K562 (cell line): ENCODE results near the gene KRT6C. TPM values are rescaled to one million over a fixed set of nuclear protein-coding genes. Genes with fewer than 3 reads are reported as not detected.

Source experiments
- ATAC-seq: fragments of 200-7000 bp; cut with Tn5 transposase; 3 replicates; pipeline ENCODE4 v1.9.1; 2020; ENCODE audit warnings: moderate library complexity
- BruUV-seq: library from RNA; stranded (reverse); fragments of 400-500 nt; replicated peaks from 2 replicates; lab custom pipeline; 2021; lab: Mats Ljungman, UMichigan
- CTCF ChIA-PET: fragments of 300-600 bp; formaldehyde crosslinking; extraction: SDS; loops from one replicate; lab custom pipeline; 2021; ENCODE audit warnings: low intra/inter-chr PET ratio; lab: Yijun Ruan, JAX
- POLR2A ChIA-PET: fragments of 300-600, 350-650 bp; sonication (Branson Sonifier 250); formaldehyde crosslinking; extraction: SDS; loops from one replicate; lab custom pipeline; 2021; ENCODE audit warnings: antibody characterized with exemption, inconsistent platforms; lab: Yijun Ruan, JAX
- DNase-seq, 4 experiments: peaks; one replicate each; pipeline versions ENCODE4 v3.0.0 to v3.0.0-alpha.2; 2011 to 2018; ENCODE audit warnings: low spot score in 3 of 4, mixed read lengths in 3 of 4; ENCODE audit errors: extremely low read depth in 1 of 4
- FAIRE-seq: peaks from 2 replicates; lab custom pipeline; 2011; peaks lifted over from hg19 to GRCh38; lab: Jason Lieb, UNC
- H2AFZ ChIP-seq: 2 replicates; pipeline ENCODE4 v1.6.0; 2011; ENCODE audit warnings: low read depth, low read length, control low read depth, inconsistent platforms
- H3K27ac ChIP-seq: fragments of 200-600 bp; 3 replicates; pipeline ENCODE4 v1.8.0; 2011; ENCODE audit warnings: low read depth, mild to moderate bottlenecking, control low read depth, inconsistent platforms, low read length, moderate library complexity, mixed read lengths; ENCODE audit errors: extremely low read depth
- H3K27me3 ChIP-seq, 2 experiments: fragments of 300-600 bp in 1 of 2; 2 replicates in 1 of 2; 3 replicates in 1 of 2; pipeline versions ENCODE4 v1.6.0 to v1.8.0; 2011; ENCODE audit warnings: inconsistent platforms in 2 of 2, low read length in 2 of 2, mild to moderate bottlenecking in 1 of 2, mixed read lengths in 1 of 2, moderate library complexity in 1 of 2; ENCODE audit not compliant: control insufficient read depth in 2 of 2, insufficient read depth in 2 of 2
- H3K36me3 ChIP-seq: fragments of 300-600 bp; 3 replicates; pipeline ENCODE4 v1.8.0; 2011; ENCODE audit warnings: mild to moderate bottlenecking, low read length, inconsistent platforms; ENCODE audit not compliant: control insufficient read depth, insufficient read depth
- H3K4me1 ChIP-seq, 2 experiments: fragments of 200-600 bp in 1 of 2; replicated peaks in 1 of 2; 2 replicates in 1 of 2; 3 replicates in 1 of 2; pipeline versions ENCODE4 v1.5.1 to v1.8.0; 2011; ENCODE audit warnings: inconsistent platforms in 2 of 2, low read length in 2 of 2, mild to moderate bottlenecking in 1 of 2, mixed read lengths in 1 of 2, moderate library complexity in 1 of 2; ENCODE audit not compliant: control insufficient read depth in 2 of 2, insufficient read depth in 2 of 2
- H3K4me2 ChIP-seq: 2 replicates; pipeline ENCODE4 v1.6.1; 2011; ENCODE audit warnings: low read length, control low read depth, inconsistent platforms, mixed read lengths; ENCODE audit not compliant: insufficient read depth
- H3K4me3 ChIP-seq: fragments of 200-600 bp; sonication (generic), shearing (Covaris generic); 2 replicates; pipeline ENCODE4 v1.5.1; 2016; ENCODE audit warnings: control low read depth, inconsistent platforms
- H3K79me2 ChIP-seq: fragments of 200-600 bp; 3 replicates; pipeline ENCODE4 v1.8.0; 2011; ENCODE audit warnings: low read length, inconsistent platforms; ENCODE audit not compliant: control insufficient read depth, insufficient read depth
- H3K9ac ChIP-seq, 2 experiments: 2 replicates each; pipeline versions ENCODE4 v1.6.0 to v1.6.1; 2011; ENCODE audit warnings: low read depth in 2 of 2, low read length in 2 of 2, control low read depth in 1 of 2, inconsistent platforms in 1 of 2, mild to moderate bottlenecking in 1 of 2, mixed read lengths in 1 of 2; ENCODE audit not compliant: insufficient read depth in 1 of 2
- H3K9me1 ChIP-seq: one replicate; pipeline ENCODE4 v1.6.0; 2011; ENCODE audit warnings: inconsistent platforms, mild to moderate bottlenecking, low read length, moderate library complexity; ENCODE audit not compliant: control insufficient read depth, insufficient read depth
- H3K9me3 ChIP-seq: replicated peaks from 2 replicates; pipeline ENCODE4 v1.5.1; 2011; ENCODE audit warnings: low read depth, low read length, inconsistent platforms; ENCODE audit not compliant: control insufficient read depth, insufficient read depth
- H4K20me1 ChIP-seq: replicated peaks from 2 replicates; pipeline ENCODE4 v1.6.1; 2011; ENCODE audit warnings: low read length, inconsistent platforms, mixed read lengths; ENCODE audit not compliant: control insufficient read depth, insufficient read depth
- ADNP ChIP-seq: fragments of 200-800 bp; sonication (Bioruptor generic); IDR thresholded peaks from 2 replicates; pipeline ENCODE4 v1.6.1; 2016; ENCODE audit warnings: missing genetic modification characterization, missing compliant biosample characterization
- CAMTA2 ChIP-seq: fragments of 250-450 bp; sonication (Bioruptor Pico); conservative IDR thresholded peaks from 2 replicates; pipeline ENCODE4 v1.5.1; 2022
- DACH1 ChIP-seq: fragments of 450-650 bp; IDR thresholded peaks from 2 replicates; pipeline ENCODE4 v1.6.1; 2018; ENCODE audit not compliant: partially characterized antibody
- ELF1 ChIP-seq: fragments of 200-800 bp; sonication (Bioruptor generic); IDR thresholded peaks from 2 replicates; pipeline ENCODE4 v1.6.1; 2016; ENCODE audit warnings: missing genetic modification characterization, missing compliant biosample characterization
- HMGXB4 ChIP-seq: sonication (generic); formaldehyde crosslinking; IDR thresholded peaks from 2 replicates; pipeline ENCODE4 v1.8.1; 2023; ENCODE audit warnings: mild to moderate bottlenecking, missing genetic modification reagents
- MAFK ChIP-seq: IDR thresholded peaks from 2 replicates; pipeline ENCODE4 v1.6.1; 2011; ENCODE audit warnings: low read length, improper control_type of control experiment
- NR0B1 ChIP-seq: fragments of 450-650 bp; IDR thresholded peaks from one replicate; pipeline ENCODE4 v1.6.1; 2018; ENCODE audit warnings: mild to moderate bottlenecking, moderate library complexity; ENCODE audit not compliant: partially characterized antibody
- SP2 ChIP-seq: IDR thresholded peaks from 2 replicates; pipeline ENCODE4 v1.6.1; 2011; ENCODE audit warnings: mild to moderate bottlenecking, low read depth, low read length, moderate library complexity; ENCODE audit not compliant: poor library complexity, severe bottlenecking; ENCODE audit errors: extremely low read depth
- ZBTB43 ChIP-seq: sonication (generic); formaldehyde crosslinking; IDR thresholded peaks from 2 replicates; pipeline ENCODE4 v1.8.0; 2023; ENCODE audit warnings: mild to moderate bottlenecking, missing genetic modification reagents
- WGBS: fragments of 100-300 bp; shearing (Covaris generic); methylation state at CpG from one replicate; pipeline ENCODE4 v1.1.6; 2016; ENCODE audit warnings: low coverage, mixed read lengths; ENCODE audit not compliant: insufficient coverage; ENCODE audit errors: missing lambda C conversion rate; 5-methylcytosine and 5-hydroxymethylcytosine counted together
- in situ Hi-C: fragments of 300-500 bp; cut with MboI; formaldehyde crosslinking; loops from 4 replicates; pipeline ENCODE4 v1.15.0; 2018; ENCODE audit warnings: inconsistent platforms, mixed read lengths
- intact Hi-C: fragments of 100-400 bp; cut with micrococcal nuclease; formaldehyde crosslinking; loops from 2 replicates; pipeline ENCODE4 v1.14.2; 2022
- polyA plus RNA-seq, 8 experiments: library from polyadenylated mRNA; depleted of rRNA in 4 of 8; stranded (reverse) in 5 of 8; unstranded in 3 of 8; fragments of >200 nt; fragmentation: Nextera tagmentation in 2 of 8; fragmentation: Illumina TruSeq in 1 of 8; extraction: Ambion mirVana in 2 of 8; extraction: Trizol in 1 of 8; gene quantifications; 2 replicates each; pipeline versions ENCODE4 v1.2.1 to v1.2.3, GENCODE V29; 2011 to 2014; ENCODE audit warnings: inconsistent platforms in 1 of 8, missing spikeins in 1 of 8
- total RNA-seq, 7 experiments: library from RNA; depleted of rRNA in 6 of 7; stranded (reverse); fragments of >200 nt in 6 of 7; fragmentation: Illumina TruSeq in 2 of 7; extraction: Trizol in 2 of 7; gene quantifications; 2 replicates each; pipeline versions ENCODE4 v1.2.1 to v1.2.3, GENCODE V29; 2011 to 2021; ENCODE audit warnings: low replicate concordance in 1 of 7

The KRT6C gene
- total and polyA plus RNA-seq, 9 of the 15 experiments (the other 6 are each of a cell fraction or from before 2014, with no cell fraction given) = not detected

- FAIRE-seq = no peak
- Histone ChIP-seq H3K9ac (no peak overlapping the region; a peak in 1 of 4 replicates), H3K9me1 (peaks cover 1% of the 10 kb centered on the region), H3K79me2 (no peaks in the 10 kb centered on the region), H3K36me3 (no peaks in the 10 kb centered on the region), H2AFZ (no peak overlapping the region), H3K9me3 (no peaks in the 10 kb centered on the region), H3K27me3 (peaks cover 0 to 36% of the 10 kb centered on the region in 2 experiments; a peak in 3 of 5 replicates), H3K4me1 (no peaks in the 10 kb centered on the region), H3K4me2 (no peak overlapping the region), H4K20me1 (peaks cover 3% of the 10 kb centered on the region; the same call in 1 of the 2 replicates), H3K27ac (no peak overlapping the region), H3K4me3 (no peak overlapping the region)
- TF ChIP-seq ADNP = no peak
- TF ChIP-seq DACH1 = no peak
- TF ChIP-seq CAMTA2 = no peak
- no peak for TF ChIP-seq ZBTB43 (CRISPR knock-in tag)
- TF ChIP-seq SP2 = no peak
- no peak for TF ChIP-seq ELF1 (tag)
- TF ChIP-seq NR0B1 = no peak
- TF ChIP-seq MAFK = no peak
- no peak for TF ChIP-seq HMGXB4
- no peak for ATAC-seq
- CTCF ChIA-PET = no interaction called here
- POLR2A ChIA-PET = interaction anchor here (0.5 kb wide), 1 partner anchor 167 kb away, joined by 3 read pairs; no protein-coding TSS in a partner anchor
- BruUV-seq = no TSS peak
- whole genome bisulfite sequencing = 0% methylated on average over 9 of the region's 11 CpGs
- intact Hi-C loops = no loop called here
- in situ Hi-C loops = loop anchor here (10.0 kb wide), 1 partner anchor 761 kb away; the partner anchor contains the start of genes CSAD and ZNF740
- DNase-seq = no peak
These were observed 49.7 kb downstream of the KRT6C start for GRCh38 chr12:52423661-52424500.
